SK-N-SH (cell line): ENCODE measurements around the gene GPR68.

ENCODE experiments used
- CTCF ChIP-seq: fragments of 200-600 bp; sonication (generic); IDR thresholded peaks from 2 replicates; pipeline ENCODE4 v1.6.1; 2017; ENCODE audit warnings: antibody characterized with exemption, mild to moderate bottlenecking, moderate library complexity
- EZH2phosphoT487 ChIP-seq: fragments of 200-600 bp; sonication (generic); IDR thresholded peaks from 2 replicates; pipeline ENCODE4 v1.6.1; 2017; ENCODE audit warnings: low read depth, mixed run types, mild to moderate bottlenecking, antibody characterized with exemption, moderate library complexity, borderline replicate concordance
- GABPA ChIP-seq: IDR thresholded peaks from 2 replicates; pipeline ENCODE4 v1.4.0; 2012; ENCODE audit warnings: low read depth, mild to moderate bottlenecking
- MAX ChIP-seq: IDR thresholded peaks from 2 replicates; pipeline ENCODE4 v1.4.0; 2012; ENCODE audit warnings: low read depth
- MXI1 ChIP-seq: IDR thresholded peaks from 2 replicates; pipeline ENCODE4 v1.6.1; 2012; ENCODE audit warnings: mild to moderate bottlenecking, low read depth, low read length, improper control_type of control experiment
- REST ChIP-seq: IDR thresholded peaks from 2 replicates; pipeline ENCODE4 v1.6.1; 2012; ENCODE audit warnings: mild to moderate bottlenecking, low read depth, low read length, moderate library complexity
- RFX5 ChIP-seq: IDR thresholded peaks from 2 replicates; pipeline ENCODE4 v1.6.1; 2012; ENCODE audit warnings: mild to moderate bottlenecking, improper control_type of control experiment, low read length
- TCF12 ChIP-seq: IDR thresholded peaks from 2 replicates; pipeline ENCODE4 v1.4.0; 2012
- YY1 ChIP-seq: IDR thresholded peaks from 2 replicates; pipeline ENCODE4 v1.4.0; 2012; ENCODE audit warnings: low read depth, mild to moderate bottlenecking

GRCh38 chr14:91195881-91196280, 48.6 kb downstream of the GPR68 start:
- no peak for TF ChIP-seq CTCF
- TF ChIP-seq REST = no peak
- no peak for TF ChIP-seq YY1
- no peak for TF ChIP-seq MAX
- no peak for TF ChIP-seq EZH2phosphoT487
- no peak for TF ChIP-seq GABPA
- no peak for TF ChIP-seq TCF12
- no peak for TF ChIP-seq MXI1
- no peak for TF ChIP-seq RFX5
